Globus pallidus (tissue), 1 donor: ENCODE data around the gene FBXL17.
"Not testable (repeated sequence)": the region's sequence is repeated elsewhere in the genome, so short reads cannot be mapped to it uniquely, and the experiment has no call there.

Source experiments
- DNase-seq: peaks from one replicate; pipeline ENCODE4 v3.0.0-alpha.2; 2015; ENCODE audit warnings: low spot score

Gene FBXL17

DNA sequence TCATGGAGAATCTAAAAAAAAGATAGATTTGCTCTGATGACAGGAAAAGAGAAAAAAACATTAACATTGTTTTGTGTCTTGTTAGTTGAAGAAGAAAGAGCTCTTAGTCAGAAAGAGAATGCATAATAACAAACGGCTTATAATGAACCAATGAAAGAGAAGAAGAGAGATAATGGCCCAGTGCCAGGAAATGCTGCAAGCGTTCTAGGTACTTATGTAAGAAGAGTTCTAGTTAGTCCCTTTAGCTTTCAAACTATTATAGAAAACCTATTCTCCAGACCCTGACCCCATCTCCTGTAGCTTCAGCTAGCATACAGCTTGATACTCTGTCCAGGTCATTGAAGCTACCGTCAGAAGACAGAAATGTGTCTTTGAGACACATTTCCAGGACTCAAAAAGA, 70.2 kb downstream of the FBXL17 start:
- peak; percentile 9 for DNase-seq

DNA sequence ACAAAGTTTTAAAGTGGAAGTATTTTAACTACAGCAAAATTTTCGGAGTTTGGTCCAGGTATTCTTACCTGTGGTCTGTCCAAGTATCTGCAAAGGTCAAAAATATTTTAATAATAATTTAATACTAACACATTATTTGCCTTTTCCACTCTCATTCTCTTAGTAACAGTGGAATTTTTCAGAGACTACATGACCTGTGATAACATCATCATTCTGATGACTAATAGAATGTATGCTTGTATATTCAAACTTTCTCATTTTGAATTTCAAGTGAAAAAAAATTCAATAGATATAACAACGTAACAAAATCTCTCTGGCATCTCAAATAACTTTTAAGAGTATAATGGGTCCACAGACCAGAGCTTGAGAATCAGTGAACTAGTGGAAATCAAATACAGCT, 78.3 kb downstream of the FBXL17 start:
- no peak for DNase-seq

DNA sequence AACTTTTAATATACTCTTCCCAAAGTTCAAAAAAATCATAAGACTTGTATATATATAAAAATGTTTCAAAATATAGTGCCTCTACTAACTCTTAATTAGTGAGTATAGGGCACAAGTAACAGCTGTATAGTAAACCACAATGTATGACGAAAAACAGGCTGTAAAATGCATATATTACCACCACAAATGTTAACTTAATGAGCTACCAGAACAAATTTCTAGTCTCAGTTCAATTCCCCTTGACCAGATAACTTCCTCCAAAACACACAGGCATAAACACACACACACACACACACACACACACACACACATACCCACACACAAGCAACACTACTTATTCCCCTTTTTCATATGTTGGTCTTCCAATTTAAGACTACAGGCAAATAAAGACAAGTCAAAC, 78.8 kb downstream of the FBXL17 start:
- DNase-seq: no peak

DNA sequence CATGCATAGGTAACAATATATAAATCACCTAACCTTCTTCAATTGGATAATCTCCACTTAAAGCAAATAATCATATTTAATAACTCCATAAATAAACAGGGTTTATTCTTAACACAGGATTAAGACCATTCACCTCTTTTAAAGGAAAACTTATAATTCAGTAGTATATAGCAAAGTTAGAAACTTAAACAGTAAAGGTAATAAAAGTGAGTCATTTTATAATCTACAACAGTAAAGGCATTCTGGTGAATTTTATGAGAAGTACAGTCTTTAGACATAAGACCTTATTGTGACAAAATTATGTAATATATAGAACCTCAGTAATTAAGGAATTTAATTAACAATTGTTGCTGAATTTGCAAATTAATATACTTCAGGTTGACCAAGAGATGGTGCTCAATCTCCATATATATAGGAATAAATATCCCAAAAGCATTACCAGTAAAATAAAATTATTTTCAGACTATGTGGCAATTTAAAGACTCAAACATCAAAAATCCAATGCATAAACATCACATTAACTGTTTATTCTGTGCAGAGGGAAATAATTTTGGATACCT, 84.8 kb downstream of the FBXL17 start:
- no peak for DNase-seq

DNA sequence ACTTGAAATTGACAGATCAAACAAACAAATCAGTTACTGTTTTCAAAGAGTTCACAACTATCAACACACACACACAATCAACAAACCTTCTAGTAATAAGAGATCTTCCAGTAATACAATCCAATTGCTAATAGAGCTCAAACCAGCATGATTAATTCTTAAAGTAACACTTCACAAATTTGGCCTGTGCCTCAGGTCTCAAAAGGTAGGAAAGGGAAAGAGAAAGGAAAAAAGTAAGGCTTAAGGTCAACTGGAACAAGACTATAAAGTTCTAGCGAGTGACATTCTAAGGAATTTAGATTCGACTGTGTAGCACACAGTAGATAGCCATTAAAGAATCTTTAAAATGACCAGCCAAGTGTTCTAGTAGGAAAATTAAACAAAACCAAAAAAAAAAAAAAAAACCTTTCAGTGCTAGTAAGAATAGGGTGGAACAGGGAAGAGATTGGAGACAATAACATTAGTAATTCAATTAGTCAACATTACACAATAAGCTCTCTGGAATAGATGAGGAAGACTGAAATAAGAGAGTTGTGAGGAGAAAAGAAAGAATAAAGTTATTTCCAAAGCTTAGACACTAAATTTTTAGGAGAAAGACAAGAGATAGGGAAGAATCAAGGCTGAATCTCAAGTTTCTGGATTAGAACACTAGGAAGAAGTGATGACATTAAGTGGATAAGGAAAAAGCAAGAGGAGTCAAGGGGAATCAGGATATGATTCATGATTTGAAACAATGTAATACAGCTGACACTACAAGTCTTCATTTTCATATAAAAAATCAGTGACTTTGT, 86.1 kb downstream of the FBXL17 start:
- DNase-seq: no peak

DNA sequence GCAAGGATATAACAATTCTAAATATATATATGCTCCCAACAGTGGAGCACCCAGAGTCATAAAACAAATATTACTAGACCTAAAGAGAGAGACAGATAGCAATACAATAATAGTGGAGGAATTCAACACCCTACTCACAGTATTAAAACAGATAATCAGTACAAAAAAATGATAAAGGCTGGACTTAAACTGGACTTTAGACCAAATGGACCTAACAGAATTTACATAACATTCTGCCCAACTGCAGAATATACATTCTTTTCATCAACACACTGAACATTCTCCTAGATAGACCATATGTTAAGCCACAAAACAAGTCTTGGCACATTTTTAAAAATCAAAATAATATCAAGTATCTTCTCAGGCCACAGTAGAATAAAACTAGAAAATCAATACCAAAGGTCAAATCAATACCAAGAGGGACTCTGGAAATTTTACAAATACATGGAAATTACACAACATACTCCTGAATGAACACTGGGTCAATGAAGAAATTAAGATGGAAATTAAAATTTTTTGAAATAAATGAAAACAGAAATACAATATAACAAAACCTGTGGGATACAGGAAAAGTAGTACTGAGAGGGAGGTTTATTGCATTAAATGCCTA, 100.8 kb downstream of the FBXL17 start:
- no peak for DNase-seq

DNA sequence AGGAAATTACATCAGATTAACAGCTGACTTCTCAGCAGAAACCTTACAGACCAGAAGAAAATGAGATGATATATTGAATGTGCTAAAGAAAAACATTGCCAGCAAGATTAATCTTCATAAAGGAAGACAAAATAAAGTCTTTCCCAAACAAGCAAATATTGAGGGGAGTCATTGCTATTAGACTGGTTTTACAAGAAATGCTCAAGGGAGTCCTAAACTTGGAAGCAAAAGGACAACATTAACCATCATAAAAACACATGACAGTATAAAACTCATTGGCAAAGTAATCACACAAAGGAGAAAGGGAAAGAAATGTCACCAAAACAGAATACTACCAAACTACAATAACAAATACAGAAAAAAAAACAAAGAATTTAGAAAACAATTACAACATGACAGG, 101.7 kb downstream of the FBXL17 start:
- no peak for DNase-seq

DNA sequence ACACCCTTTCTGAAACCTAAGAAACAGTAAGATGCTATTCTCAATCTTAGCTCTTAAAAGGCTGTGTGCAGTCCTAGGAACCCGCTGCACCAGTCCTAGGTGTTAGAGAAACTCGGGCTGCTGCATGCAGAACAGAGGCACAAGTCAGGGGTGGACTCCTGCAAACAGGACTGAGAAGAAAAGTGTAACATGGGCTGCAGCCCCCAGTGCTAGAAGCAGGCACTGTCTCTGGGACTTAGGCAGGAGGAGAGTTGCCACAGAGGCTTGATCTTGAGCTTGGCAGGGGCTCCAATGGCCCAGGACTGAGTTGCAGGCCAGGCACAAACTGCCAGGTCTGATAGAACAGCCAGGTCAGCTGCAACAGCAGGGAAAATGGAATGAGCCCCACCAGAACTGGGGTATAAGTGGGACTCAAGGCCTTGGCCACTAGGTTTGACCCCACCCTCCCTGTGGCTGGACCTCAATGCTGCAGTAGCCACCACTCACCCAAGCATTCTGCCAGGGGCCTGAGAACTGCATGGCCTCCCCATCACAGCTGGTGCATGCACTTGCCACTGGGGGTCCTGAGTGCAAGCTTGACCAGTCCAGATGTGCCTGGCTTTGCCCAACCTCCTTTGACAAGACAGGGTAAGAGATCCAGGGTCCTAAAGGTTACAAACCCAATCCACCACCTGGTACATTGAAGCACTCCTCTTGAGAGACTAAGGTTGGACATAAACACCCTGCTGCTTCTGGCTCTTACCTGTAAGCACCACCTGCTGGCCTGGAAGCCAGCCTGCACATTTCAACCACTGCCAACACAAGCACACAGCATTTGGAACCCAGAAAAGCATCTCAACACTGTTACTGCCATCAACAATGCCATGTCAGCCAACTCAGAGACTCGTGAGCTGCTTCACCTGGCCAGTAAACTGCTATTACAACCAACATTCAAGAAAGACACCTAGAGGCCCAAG, 103.3 kb downstream of the FBXL17 start:
- no peak for DNase-seq

DNA sequence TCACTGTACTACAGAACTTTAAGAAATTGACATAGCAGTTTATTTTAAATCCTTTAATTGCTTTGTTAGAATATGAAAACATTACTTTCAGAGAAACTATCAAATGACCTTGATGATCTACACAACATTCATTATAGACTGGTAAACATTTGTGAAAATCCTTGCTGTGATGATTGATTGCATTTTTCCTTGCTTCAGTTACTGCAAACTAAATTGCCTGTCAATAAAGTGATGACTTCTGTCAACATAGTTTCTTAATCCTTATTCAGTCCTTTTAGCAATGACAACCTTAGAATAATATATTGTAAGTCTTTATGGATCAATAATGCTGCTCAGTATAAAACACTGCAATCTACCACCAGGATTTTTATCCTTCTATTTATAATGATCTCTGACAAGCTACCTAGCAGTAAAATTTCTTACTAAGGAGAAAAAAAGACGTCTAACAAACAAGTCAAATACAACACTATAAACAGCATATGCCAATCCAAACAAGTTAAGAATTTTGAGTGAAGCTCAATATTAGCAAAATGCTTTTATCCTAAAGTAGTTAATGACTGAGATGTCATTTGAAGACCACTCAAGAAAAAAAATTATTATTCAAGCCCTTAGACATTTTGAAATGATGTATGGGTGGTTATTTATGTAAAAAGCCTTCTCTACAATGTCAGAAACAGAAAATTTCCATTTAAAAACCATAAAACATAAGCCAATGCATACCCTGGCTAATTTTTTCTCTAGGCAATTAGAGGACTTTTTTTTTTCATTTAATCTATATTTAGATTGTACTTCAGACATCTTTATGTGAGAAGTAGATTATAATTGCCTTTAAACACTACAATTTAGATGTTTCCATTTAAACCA, 105.5 kb downstream of the FBXL17 start:
- DNase-seq: no peak

DNA sequence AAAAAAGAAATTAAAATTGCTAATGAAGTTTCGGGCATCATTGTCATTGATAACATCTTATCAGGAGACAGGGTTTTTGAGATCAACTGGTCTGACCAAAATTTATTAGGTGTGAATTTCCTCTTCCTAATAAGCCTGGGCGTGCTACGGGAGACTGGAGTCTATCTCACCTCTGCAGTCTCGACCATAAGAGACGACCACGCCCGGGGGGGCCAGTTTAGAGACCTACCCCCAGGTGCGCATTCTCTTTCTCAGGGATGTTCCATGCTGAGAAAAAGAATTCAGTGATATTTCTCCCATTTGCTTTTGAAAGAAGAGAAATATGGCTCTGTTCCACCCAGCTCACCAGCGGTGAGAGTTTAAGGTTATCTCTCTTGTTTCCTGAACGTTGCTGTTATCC, 107.8 kb downstream of the FBXL17 start:
- not testable (repeated sequence) for DNase-seq

DNA sequence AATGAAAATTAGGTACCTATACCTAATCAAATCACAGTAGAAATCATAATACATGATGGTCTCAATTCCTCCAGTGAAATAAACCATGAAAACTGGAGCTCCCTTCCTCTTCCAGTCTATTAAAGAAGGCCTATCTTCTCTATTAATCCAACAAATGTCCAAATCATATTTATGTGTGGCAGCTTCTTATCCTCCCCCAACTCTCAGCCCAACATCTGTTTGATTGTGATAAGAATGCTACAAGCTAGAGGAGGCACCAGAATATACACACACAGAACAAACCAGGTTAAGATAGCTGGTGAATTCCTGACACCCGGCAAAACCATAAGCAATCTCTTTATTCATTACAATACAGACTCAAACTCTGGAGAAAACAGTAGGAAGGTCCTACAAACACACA, 110.8 kb downstream of the FBXL17 start:
- no peak for DNase-seq

DNA sequence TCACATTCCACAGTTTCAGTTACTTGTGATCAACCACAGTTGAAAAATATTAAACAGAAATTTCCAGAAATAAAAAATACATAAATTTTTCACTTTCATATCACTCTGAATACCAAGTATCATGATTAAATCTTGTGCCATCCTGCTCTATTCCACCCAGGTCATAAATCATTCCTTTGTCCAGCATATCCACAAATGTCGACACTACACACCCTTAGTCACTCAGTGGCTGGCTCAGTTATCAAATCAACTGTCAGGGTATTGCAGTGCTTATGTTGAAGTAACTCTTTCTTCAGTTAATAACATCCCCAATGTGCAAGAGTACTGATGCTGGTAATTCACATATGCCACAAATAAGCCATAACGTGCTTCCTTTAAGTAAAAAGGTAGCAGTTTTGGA, 115.7 kb downstream of the FBXL17 start:
- no peak for DNase-seq

DNA sequence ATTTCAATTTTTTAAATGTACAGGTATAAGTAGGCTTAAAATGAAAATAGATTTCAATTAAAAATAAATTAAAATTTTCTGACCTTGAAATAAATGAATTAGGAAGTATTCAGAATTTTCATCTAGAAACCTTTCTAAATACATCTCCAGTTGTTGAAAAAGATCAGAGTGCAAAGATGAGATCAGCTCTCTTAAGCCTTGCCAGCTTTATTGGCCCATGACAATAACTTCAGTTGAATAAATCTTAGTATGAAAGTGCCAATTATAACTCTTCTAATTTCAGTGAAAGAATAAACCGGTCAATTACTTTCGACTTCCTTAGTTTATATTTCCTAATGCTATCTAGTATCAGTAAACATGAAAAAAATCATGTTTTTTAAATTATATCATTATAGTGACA, 117.4 kb downstream of the FBXL17 start:
- no peak for DNase-seq

DNA sequence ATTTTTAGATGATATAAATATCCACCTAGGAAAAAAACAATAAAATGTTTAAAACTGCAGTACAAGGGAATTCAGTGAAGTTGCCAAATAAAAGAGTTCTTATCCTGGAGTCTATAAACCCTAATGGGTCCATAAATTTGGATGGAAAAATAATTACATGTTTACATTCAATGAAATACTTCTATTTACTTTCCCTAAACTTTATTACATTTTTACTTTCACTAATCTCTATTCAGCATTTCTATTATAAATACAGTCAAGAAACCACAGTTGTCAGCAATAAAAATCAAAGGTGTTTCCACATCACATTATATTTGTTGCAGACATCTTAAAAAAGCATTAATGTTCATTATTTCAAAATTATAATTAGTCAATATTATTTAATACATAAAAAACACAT, 118.6 kb downstream of the FBXL17 start:
- no peak for DNase-seq

DNA sequence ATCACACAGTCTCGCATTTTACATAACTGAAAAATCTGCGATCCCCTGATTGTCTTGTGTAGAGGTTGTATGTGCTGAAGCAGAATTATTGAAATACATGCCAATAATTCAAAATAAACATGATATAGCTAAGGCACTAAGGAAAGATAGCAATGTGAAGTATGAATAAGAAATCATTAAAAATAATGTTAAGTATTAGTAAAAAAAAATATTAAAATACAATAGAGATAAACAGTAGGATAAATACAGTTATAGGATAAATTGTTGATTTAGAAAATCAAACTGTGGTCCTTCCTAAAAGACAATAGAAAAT, 121.1 kb downstream of the FBXL17 start:
- DNase-seq: no peak

DNA sequence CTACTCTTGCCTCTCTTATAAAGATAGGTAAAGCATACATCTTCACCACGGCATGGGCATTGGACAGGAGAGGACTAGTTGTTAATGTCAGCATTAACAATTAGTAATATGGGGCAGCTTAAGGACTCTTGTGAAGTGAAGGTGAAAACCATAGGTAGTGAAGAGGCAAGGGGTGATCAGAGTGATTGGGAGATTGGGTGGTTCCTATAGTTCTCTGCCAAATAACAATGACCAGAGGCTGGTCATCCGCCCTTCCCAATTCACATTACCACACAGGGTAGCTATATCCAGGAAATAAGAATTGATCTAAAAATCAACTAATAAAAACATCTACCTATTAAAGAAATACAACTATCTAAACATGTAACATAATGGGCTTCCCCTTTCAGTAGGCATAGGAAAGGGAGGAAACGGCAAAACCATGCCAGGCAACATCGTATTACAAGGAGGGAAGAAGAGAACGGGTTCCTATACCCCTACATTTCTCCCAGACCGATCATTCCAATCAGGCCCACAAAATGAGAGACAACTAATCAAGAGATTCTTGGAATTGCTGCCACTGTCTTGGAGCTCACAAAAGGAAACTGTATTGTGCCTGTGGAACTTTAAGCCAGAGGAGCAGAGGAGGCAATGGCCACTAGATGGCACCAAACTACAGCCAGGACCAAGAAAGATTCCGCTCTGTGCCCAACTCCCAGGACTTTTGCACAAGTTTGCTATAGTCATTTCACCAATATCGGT, 121.6 kb downstream of the FBXL17 start:
- DNase-seq: peak; percentile 78

DNA sequence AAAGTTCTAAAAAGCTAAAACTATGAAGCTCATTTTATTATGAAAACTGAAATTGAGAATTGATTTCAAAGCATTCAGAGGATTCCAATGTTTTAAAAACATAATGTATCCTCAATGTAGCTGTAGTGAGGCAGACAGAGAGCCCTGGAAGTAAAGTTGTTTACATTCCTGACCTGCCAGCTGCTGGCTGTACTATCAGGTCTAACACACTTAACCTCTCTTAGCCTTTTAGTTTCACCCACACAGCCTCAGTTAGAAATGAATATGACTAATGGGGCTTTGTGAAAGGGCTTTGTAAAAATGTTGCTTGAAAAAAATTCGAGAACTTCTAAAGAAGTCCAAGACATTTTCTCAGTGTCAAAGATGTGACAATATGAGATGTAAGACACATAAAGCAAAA, 122.6 kb downstream of the FBXL17 start:
- no peak for DNase-seq

DNA sequence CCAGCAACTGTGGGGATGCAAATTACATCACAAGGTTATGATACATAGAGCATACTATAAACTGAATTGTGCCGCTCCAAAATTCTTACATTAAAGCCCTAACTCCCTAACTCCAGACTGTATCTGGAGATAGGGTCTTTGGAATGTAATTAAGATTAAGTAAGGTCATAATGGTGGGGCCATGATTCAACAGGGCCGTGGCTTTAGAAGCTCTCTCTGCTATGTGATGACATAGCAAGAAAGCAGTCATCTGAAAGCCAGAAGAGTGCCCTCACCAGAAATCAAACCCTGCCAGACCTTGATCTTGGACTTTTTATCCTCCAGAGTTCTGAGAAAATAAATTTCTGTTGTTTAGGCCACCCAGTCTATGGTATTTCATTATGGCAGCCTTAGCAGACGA, 123.9 kb downstream of the FBXL17 start:
- no peak for DNase-seq

DNA sequence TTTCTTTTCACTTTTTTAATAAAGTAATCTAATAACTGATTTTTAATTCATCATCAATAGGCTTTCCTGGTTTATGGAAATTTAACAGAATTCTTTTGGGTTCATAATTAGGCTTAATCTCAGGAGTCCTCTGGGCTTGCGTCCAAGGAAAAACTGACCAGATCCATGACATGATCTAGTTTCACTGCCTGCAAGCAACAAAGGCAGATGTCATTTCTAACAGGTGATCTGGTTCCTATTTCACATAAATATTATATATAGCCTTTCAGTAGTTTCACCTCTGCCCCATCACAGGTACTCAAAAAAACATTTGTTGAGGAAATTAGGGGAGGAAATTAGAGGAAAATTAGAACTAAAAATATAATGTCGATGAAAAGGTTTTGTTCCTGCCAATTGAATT, 126.4 kb downstream of the FBXL17 start:
- no peak for DNase-seq

DNA sequence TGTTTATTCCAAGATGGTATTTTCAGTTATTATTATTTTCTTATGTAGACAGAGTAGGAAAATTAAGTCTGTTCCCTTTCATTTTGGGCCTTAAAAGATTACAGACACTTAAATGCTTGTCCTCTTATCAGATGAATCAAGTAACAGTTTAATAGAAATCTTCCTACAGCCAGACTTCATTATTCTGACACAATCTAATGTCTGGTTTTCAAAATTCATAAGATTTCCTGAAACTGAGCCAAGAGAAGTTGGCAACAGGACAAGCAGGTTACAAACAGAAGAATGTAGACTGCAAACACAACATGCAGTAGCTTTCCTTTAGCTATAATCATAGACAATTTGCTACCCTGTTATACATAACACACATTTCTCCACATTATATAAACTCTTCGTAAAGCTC, 130.5 kb downstream of the FBXL17 start:
- DNase-seq: no peak
